B cell (primary cell): ENCODE data around the gene ZNF532. TPM values are rescaled to one million over a fixed set of nuclear protein-coding genes. Genes with fewer than 3 reads are reported as not detected.

Experiments used
- ATAC-seq: fragments of 200-7000 bp; cut with Tn5 transposase; one replicate; pipeline ENCODE4 v1.10.0; 2021; ENCODE audit warnings: low read depth, mild to moderate bottlenecking, moderate number of reproducible peaks, moderate library complexity
- CTCF ChIA-PET: fragments of 350-600 bp; sonication (Branson Sonifier 250); formaldehyde crosslinking; loops from one replicate; lab custom pipeline; 2021; ENCODE audit warnings: antibody characterized with exemption, inconsistent platforms; lab: Charles Lee
- POLR2A ChIA-PET: fragments of 350-600 bp; sonication (Branson Sonifier 250); formaldehyde crosslinking; loops from one replicate; lab custom pipeline; 2021; ENCODE audit warnings: antibody characterized with exemption; lab: Charles Lee
- DNase-seq: peaks from one replicate; pipeline ENCODE4 v3.0.0; 2013
- H2AFZ ChIP-seq: 2 replicates; pipeline ENCODE4 v1.6.1; 2012; ENCODE audit warnings: mild to moderate bottlenecking, low read depth, low read length; ENCODE audit not compliant: insufficient read depth, poor library complexity, severe bottlenecking
- H3K27ac ChIP-seq, 2 donors: 1 replicate in 1 of 2; 2 replicates in 1 of 2; pipeline ENCODE4 v1.5.1; 2012 to 2013; ENCODE audit warnings: low read length in 2 of 2, mild to moderate bottlenecking in 2 of 2, moderate library complexity in 1 of 2
- H3K27me3 ChIP-seq, 4 experiments: fragments of 200-600 bp in 1 of 4; sonication (generic) in 1 of 4; replicated peaks in 1 of 4; 1 replicate in 2 of 4; 2 replicates in 2 of 4; pipeline versions ENCODE4 v1.6.1 to v1.7.0; 2013 to 2016; ENCODE audit warnings: low read length in 3 of 4, mild to moderate bottlenecking in 2 of 4, mixed read lengths in 1 of 4, moderate library complexity in 1 of 4; ENCODE audit not compliant: insufficient read depth in 4 of 4, control insufficient read depth in 3 of 4; ENCODE audit errors: control extremely low read depth in 1 of 4
- H3K36me3 ChIP-seq, 2 experiments: replicated peaks in 1 of 2; 1 replicate in 1 of 2; 2 replicates in 1 of 2; pipeline versions ENCODE4 v1.6.1 to v1.7.1; 2013; ENCODE audit warnings: low read length in 1 of 2; ENCODE audit not compliant: insufficient read depth in 2 of 2, control insufficient read depth in 1 of 2; ENCODE audit errors: control extremely low read depth in 1 of 2, extremely low read depth in 1 of 2
- H3K4me1 ChIP-seq, 2 donors: fragments of 200-600 bp in 1 of 2; sonication (generic) in 1 of 2; 1 replicate in 1 of 2; 2 replicates in 1 of 2; pipeline versions ENCODE4 v1.5.1 to v1.6.1; 2013 to 2017; ENCODE audit warnings: low read length in 2 of 2; ENCODE audit not compliant: control insufficient read depth in 2 of 2, insufficient read depth in 2 of 2
- H3K4me2 ChIP-seq: replicated peaks from 2 replicates; pipeline ENCODE3; 2012; ENCODE audit warnings: mild to moderate bottlenecking, low read depth, low read length; ENCODE audit not compliant: poor library complexity, severe bottlenecking
- H3K4me3 ChIP-seq, 5 experiments: fragments of 200-600 bp in 1 of 5; sonication (generic) in 1 of 5; 1 replicate in 3 of 5; 2 replicates in 2 of 5; pipeline versions ENCODE4 v1.5.1 to v1.7.0; 2011 to 2016; ENCODE audit warnings: low read length in 4 of 5, mild to moderate bottlenecking in 4 of 5, low read depth in 2 of 5, control low read depth in 1 of 5, moderate library complexity in 1 of 5; ENCODE audit not compliant: insufficient read depth in 1 of 5; ENCODE audit errors: control extremely low read depth in 1 of 5, extremely low read depth in 1 of 5
- H3K79me2 ChIP-seq: fragments of 200-600 bp; sonication (generic); one replicate; pipeline ENCODE4 v1.6.0; 2016; ENCODE audit warnings: low read length; ENCODE audit not compliant: control insufficient read depth, insufficient read depth
- H3K9ac ChIP-seq: fragments of 200-600 bp; sonication (generic); 2 replicates; pipeline ENCODE4 v1.6.1; 2017; ENCODE audit warnings: mild to moderate bottlenecking, low read length, moderate library complexity
- H3K9me3 ChIP-seq, 3 donors: one replicate each; pipeline versions ENCODE4 v1.6.1 to v1.7.1; 2013; ENCODE audit warnings: low read length in 2 of 3; ENCODE audit not compliant: control insufficient read depth in 2 of 3, insufficient read depth in 1 of 3; ENCODE audit errors: control extremely low read depth in 1 of 3
- H4K20me1 ChIP-seq: 2 replicates; pipeline ENCODE4 v1.6.0; 2012; ENCODE audit warnings: mild to moderate bottlenecking, low read length; ENCODE audit not compliant: insufficient read depth, control insufficient read depth, poor library complexity, severe bottlenecking
- H3K27ac Mint-ChIP-seq: one replicate; pipeline ENCODE4 v1.8.0; 2021; ENCODE audit warnings: mixed read lengths
- H3K27me3 Mint-ChIP-seq: one replicate; pipeline ENCODE4 v1.8.0; 2021; ENCODE audit warnings: mixed read lengths
- H3K4me1 Mint-ChIP-seq: one replicate; pipeline ENCODE4 v1.8.0; 2021; ENCODE audit warnings: mixed read lengths
- H3K4me3 Mint-ChIP-seq: one replicate; pipeline ENCODE4 v1.8.0; 2021; ENCODE audit warnings: mixed read lengths
- H3K9me3 Mint-ChIP-seq: one replicate; pipeline ENCODE4 v1.8.0; 2022; ENCODE audit warnings: mixed read lengths; ENCODE audit not compliant: insufficient read depth
- EZH2 ChIP-seq: IDR thresholded peaks from 2 replicates; pipeline ENCODE4 v1.6.1; 2012; ENCODE audit warnings: borderline replicate concordance, low read depth, mild to moderate bottlenecking, moderate library complexity, low read length; ENCODE audit not compliant: insufficient read depth, poor library complexity, severe bottlenecking
- WGBS: methylation state at CpG from one replicate; pipeline ENCODE4 v1.1.5; 2013; ENCODE audit warnings: missing lambda C conversion rate; ENCODE audit not compliant: insufficient coverage; 5-methylcytosine and 5-hydroxymethylcytosine counted together
- intact Hi-C: fragments of 100-400 bp; cut with micrococcal nuclease; formaldehyde crosslinking; loops from one replicate; pipeline ENCODE4 v1.10.0; 2022
- polyA plus RNA-seq: library from polyadenylated mRNA; depleted of rRNA; stranded (reverse); fragments of >200 nt; gene quantifications from 2 replicates; pipeline ENCODE4 v1.2.3, GENCODE V29; 2012
- total RNA-seq, 2 donors: library from RNA; stranded (reverse); fragments of 120-200 nt in 1 of 2; gene quantifications; 1 replicate in 1 of 2; 2 replicates in 1 of 2; pipeline versions ENCODE4 v1.2.3 to v1.2.4, GENCODE V29; 2013 to 2022
- TF ChIP-seq, protein P1 (sequence below): fragments of 200-600 bp; IDR thresholded peaks from one replicate; pipeline ENCODE4 v1.8.0; 2022; ENCODE audit warnings: antibody characterized with exemption, mild to moderate bottlenecking

ZNF532 gene
- total and polyA plus RNA-seq, 2 donors (not counting 1 experiment from before 2014, with no cell fraction given): 58.2 to 104 TPM

DNA sequence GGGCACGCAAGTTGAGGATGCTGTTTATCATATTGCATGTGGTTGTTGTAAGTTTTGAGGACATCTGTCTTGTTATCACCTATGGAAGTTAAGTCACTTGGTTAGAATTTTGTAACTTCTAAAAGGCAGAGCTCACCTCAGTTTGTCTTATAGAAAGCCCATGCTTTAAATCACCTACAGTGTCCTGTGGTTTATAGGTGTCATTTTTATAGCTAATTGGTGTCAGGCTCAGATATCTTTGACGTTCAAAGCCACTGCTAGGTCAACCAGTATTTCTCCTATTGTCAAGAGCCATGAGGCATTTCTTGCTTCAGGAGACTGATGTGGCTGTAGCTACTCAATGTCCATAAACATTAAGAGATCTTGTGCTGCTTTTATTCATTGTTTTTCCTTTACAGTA is 16.8 kb downstream of the ZNF532 start:
- intact Hi-C loops: no loop called here
- H3K4me3 ChIP-seq: no peak overlapping the region
- no peaks in the 10 kb centered on the region for H4K20me1 ChIP-seq
- no peak overlapping the region for H2AFZ ChIP-seq
- Mint-ChIP-seq H3K4me3 (no peak overlapping the region), H3K27ac (no peak overlapping the region), H3K4me1 (peaks cover 16% of the 10 kb centered on the region), H3K27me3 (no peaks in the 10 kb centered on the region), H3K9me3 (no peaks in the 10 kb centered on the region)
- H3K27ac ChIP-seq: no peak overlapping the region
- peaks cover 0 to 17% of the 10 kb centered on the region in 2 experiments for H3K36me3 ChIP-seq
- no peaks in the 10 kb centered on the region for H3K27me3 ChIP-seq
- no peak overlapping the region for H3K4me2 ChIP-seq
- no peaks in the 10 kb centered on the region for H3K9me3 ChIP-seq
- ChIA-PET POLR2A (no interaction called here), CTCF (no interaction called here)
- no peak for TF ChIP-seq EZH2
- TF ChIP-seq, protein P1, sequence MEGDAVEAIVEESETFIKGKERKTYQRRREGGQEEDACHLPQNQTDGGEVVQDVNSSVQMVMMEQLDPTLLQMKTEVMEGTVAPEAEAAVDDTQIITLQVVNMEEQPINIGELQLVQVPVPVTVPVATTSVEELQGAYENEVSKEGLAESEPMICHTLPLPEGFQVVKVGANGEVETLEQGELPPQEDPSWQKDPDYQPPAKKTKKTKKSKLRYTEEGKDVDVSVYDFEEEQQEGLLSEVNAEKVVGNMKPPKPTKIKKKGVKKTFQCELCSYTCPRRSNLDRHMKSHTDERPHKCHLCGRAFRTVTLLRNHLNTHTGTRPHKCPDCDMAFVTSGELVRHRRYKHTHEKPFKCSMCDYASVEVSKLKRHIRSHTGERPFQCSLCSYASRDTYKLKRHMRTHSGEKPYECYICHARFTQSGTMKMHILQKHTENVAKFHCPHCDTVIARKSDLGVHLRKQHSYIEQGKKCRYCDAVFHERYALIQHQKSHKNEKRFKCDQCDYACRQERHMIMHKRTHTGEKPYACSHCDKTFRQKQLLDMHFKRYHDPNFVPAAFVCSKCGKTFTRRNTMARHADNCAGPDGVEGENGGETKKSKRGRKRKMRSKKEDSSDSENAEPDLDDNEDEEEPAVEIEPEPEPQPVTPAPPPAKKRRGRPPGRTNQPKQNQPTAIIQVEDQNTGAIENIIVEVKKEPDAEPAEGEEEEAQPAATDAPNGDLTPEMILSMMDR: no peak
- H3K4me1 ChIP-seq: peaks cover 0 to 2% of the 10 kb centered on the region in 2 donors
- no peak for DNase-seq
- ATAC-seq: no peak
- 91% methylated on average over 1 of the region's 2 CpGs for WGBS
- peaks cover 8% of the 10 kb centered on the region for H3K79me2 ChIP-seq
- H3K9ac ChIP-seq: no peak overlapping the region

DNA sequence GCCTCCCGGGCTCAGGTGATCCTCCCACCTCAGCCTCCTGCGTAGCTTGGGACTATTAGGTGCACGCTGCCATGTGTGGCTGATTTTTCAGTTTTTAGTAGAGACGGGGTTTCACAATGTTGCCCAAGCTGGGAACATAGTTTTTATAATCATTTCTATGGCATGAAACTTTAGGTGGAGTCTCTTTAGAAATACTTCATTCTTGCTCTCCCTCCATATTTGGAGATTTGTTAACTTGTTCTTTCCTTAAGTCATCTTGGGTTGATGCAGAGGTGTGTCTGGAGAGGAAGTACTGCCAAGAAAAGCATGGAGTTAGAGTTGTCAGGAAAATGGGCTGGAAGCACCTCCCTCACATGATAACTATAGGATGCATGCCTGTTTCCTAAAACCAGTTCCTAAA is 17.4 kb downstream of the ZNF532 start:
- Histone ChIP-seq H2AFZ (no peak overlapping the region), H3K9ac (no peak overlapping the region), H3K36me3 (peaks cover 0 to 17% of the 10 kb centered on the region in 2 experiments), H4K20me1 (no peaks in the 10 kb centered on the region), H3K27ac (no peak overlapping the region), H3K79me2 (peaks cover 3% of the 10 kb centered on the region), H3K9me3 (no peaks in the 10 kb centered on the region), H3K27me3 (no peaks in the 10 kb centered on the region), H3K4me3 (no peak overlapping the region), H3K4me2 (no peak overlapping the region), H3K4me1 (peaks cover 5 to 6% of the 10 kb centered on the region in 2 donors)
- Mint-ChIP-seq H3K4me1 (peaks cover 17% of the 10 kb centered on the region), H3K9me3 (no peaks in the 10 kb centered on the region), H3K4me3 (no peak overlapping the region), H3K27ac (no peak overlapping the region), H3K27me3 (no peaks in the 10 kb centered on the region)
- intact Hi-C loops: no loop called here
- ATAC-seq: no peak
- 90% methylated on average over 1 of the region's 4 CpGs for WGBS
- CTCF ChIA-PET: no interaction called here
- TF ChIP-seq EZH2: no peak
- TF ChIP-seq, protein P1: no peak
- POLR2A ChIA-PET: no interaction called here
- no peak for DNase-seq
